Loucy (cell line): ENCODE results near the gene CAMTA1.

ENCODE experiments used
- H2AFZ ChIP-seq: fragments of 200-600 bp; sonication (generic); 2 replicates; pipeline ENCODE4 v1.6.0; 2016; ENCODE audit warnings: antibody characterized with exemption, mild to moderate bottlenecking, low read length, moderate library complexity
- H3F3A ChIP-seq: fragments of 200-600 bp; 2 replicates; pipeline ENCODE4 v1.6.0; 2016; ENCODE audit warnings: antibody characterized with exemption, low read depth, mild to moderate bottlenecking
- H3K27me3 ChIP-seq: fragments of 200-600 bp; sonication (generic); 2 replicates; pipeline ENCODE4 v1.6.1; 2014; ENCODE audit warnings: low read length, mild to moderate bottlenecking; ENCODE audit not compliant: insufficient read depth, poor library complexity, severe bottlenecking
- H3K36me3 ChIP-seq: fragments of 200-600 bp; sonication (generic); 2 replicates; pipeline ENCODE4 v1.6.1; 2016; ENCODE audit warnings: low read length; ENCODE audit not compliant: insufficient read depth
- H3K4me1 ChIP-seq: fragments of 200-600 bp; sonication (generic); 2 replicates; pipeline ENCODE4 v1.5.1; 2014; ENCODE audit warnings: low read length, mild to moderate bottlenecking; ENCODE audit not compliant: insufficient read depth, poor library complexity, severe bottlenecking
- H3K4me2 ChIP-seq: fragments of 200-600 bp; sonication (generic); 2 replicates; pipeline ENCODE4 v1.6.0; 2014; ENCODE audit warnings: antibody characterized with exemption, low read length, low read depth, mild to moderate bottlenecking; ENCODE audit not compliant: poor library complexity, severe bottlenecking
- H3K4me3 ChIP-seq: fragments of 200-600 bp; sonication (generic); 2 replicates; pipeline ENCODE4 v1.5.1; 2014; ENCODE audit warnings: low read length, mild to moderate bottlenecking, mixed read lengths; ENCODE audit not compliant: poor library complexity, severe bottlenecking
- H3K79me2 ChIP-seq: fragments of 200-600 bp; sonication (generic); 2 replicates; pipeline ENCODE4 v1.6.1; 2014; ENCODE audit warnings: low read length; ENCODE audit not compliant: insufficient read depth
- H3K9ac ChIP-seq: fragments of 200-600 bp; sonication (generic); 2 replicates; pipeline ENCODE4 v1.6.0; 2014; ENCODE audit warnings: mild to moderate bottlenecking, low read depth, low read length, moderate library complexity; ENCODE audit not compliant: poor library complexity, severe bottlenecking
- H3K9me2 ChIP-seq: fragments of 200-600 bp; sonication (generic); replicated peaks from 2 replicates; pipeline ENCODE4 v1.6.1; 2016; ENCODE audit warnings: low read depth, low read length, mixed read lengths
- H3K9me3 ChIP-seq: fragments of 200-600 bp; sonication (generic); 2 replicates; pipeline ENCODE4 v1.6.1; 2014; ENCODE audit warnings: mild to moderate bottlenecking, antibody characterized with exemption, low read length, low read depth; ENCODE audit not compliant: insufficient read depth
- H4K20me1 ChIP-seq: fragments of 200-600 bp; sonication (generic); 2 replicates; pipeline ENCODE4 v1.6.0; 2014; ENCODE audit warnings: antibody characterized with exemption, low read length, mild to moderate bottlenecking; ENCODE audit not compliant: insufficient read depth, poor library complexity, severe bottlenecking
- EZH2phosphoT487 ChIP-seq: fragments of 200-600 bp; IDR thresholded peaks from 2 replicates; pipeline ENCODE4 v1.6.1; 2018; ENCODE audit warnings: antibody characterized with exemption, mild to moderate bottlenecking, moderate library complexity, borderline replicate concordance
- TF ChIP-seq, protein P1 (sequence below): fragments of 200-600 bp; sonication (generic); conservative IDR thresholded peaks from 2 replicates; pipeline ENCODE4 v1.5.1; 2014; ENCODE audit warnings: mild to moderate bottlenecking, antibody characterized with exemption, low read length

CAMTA1 gene

GRCh38 chr1:7185721-7186120 lies 400.5 kb downstream of the CAMTA1 start:
- Histone ChIP-seq H3K4me3 (no peak overlapping the region), H3K9me3 (no peaks in the 10 kb centered on the region), H3K9me2 (no peaks in the 10 kb centered on the region), H3F3A (no peaks in the 10 kb centered on the region), H3K27me3 (no peaks in the 10 kb centered on the region), H3K79me2 (no peaks in the 10 kb centered on the region), H3K4me1 (no peaks in the 10 kb centered on the region), H2AFZ (no peak overlapping the region), H3K9ac (no peak overlapping the region), H3K36me3 (no peaks in the 10 kb centered on the region), H3K4me2 (no peak overlapping the region), H4K20me1 (no peaks in the 10 kb centered on the region)
- TF ChIP-seq, protein P1, sequence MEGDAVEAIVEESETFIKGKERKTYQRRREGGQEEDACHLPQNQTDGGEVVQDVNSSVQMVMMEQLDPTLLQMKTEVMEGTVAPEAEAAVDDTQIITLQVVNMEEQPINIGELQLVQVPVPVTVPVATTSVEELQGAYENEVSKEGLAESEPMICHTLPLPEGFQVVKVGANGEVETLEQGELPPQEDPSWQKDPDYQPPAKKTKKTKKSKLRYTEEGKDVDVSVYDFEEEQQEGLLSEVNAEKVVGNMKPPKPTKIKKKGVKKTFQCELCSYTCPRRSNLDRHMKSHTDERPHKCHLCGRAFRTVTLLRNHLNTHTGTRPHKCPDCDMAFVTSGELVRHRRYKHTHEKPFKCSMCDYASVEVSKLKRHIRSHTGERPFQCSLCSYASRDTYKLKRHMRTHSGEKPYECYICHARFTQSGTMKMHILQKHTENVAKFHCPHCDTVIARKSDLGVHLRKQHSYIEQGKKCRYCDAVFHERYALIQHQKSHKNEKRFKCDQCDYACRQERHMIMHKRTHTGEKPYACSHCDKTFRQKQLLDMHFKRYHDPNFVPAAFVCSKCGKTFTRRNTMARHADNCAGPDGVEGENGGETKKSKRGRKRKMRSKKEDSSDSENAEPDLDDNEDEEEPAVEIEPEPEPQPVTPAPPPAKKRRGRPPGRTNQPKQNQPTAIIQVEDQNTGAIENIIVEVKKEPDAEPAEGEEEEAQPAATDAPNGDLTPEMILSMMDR, result no peak
- TF ChIP-seq EZH2phosphoT487, result no peak

- no peaks in the 10 kb centered on the region for H3F3A ChIP-seq
- H3K36me3 ChIP-seq, result no peaks in the 10 kb centered on the region
- no peak overlapping the region for H3K9ac ChIP-seq
- H2AFZ ChIP-seq, result no peak overlapping the region
- H3K27me3 ChIP-seq, result no peaks in the 10 kb centered on the region
- no peaks in the 10 kb centered on the region for H3K4me1 ChIP-seq
- no peaks in the 10 kb centered on the region for H3K79me2 ChIP-seq
- no peak for TF ChIP-seq EZH2phosphoT487
- TF ChIP-seq, protein P1, result no peak
- no peaks in the 10 kb centered on the region for H3K9me3 ChIP-seq
- H3K9me2 ChIP-seq, result no peaks in the 10 kb centered on the region
- H4K20me1 ChIP-seq, result no peaks in the 10 kb centered on the region
- no peak overlapping the region for H3K4me2 ChIP-seq
- H3K4me3 ChIP-seq, result no peak overlapping the region
Observed at GRCh38 chr1:7186382-7187111, 401.3 kb downstream of the CAMTA1 start.

GRCh38 chr1:7187112-7187493 lies 401.8 kb downstream of the CAMTA1 start:
- no peaks in the 10 kb centered on the region for H3K9me2 ChIP-seq
- no peak overlapping the region for H2AFZ ChIP-seq
- H3K36me3 ChIP-seq, result no peaks in the 10 kb centered on the region
- no peaks in the 10 kb centered on the region for H3K4me1 ChIP-seq
- no peak for TF ChIP-seq EZH2phosphoT487
- TF ChIP-seq, protein P1, result no peak
- no peaks in the 10 kb centered on the region for H3K9me3 ChIP-seq
- no peak overlapping the region for H3K4me3 ChIP-seq
- H3K79me2 ChIP-seq, result no peaks in the 10 kb centered on the region
- H3K27me3 ChIP-seq, result no peaks in the 10 kb centered on the region
- H4K20me1 ChIP-seq, result no peaks in the 10 kb centered on the region
- no peak overlapping the region for H3K9ac ChIP-seq
- no peaks in the 10 kb centered on the region for H3F3A ChIP-seq
- H3K4me2 ChIP-seq, result no peak overlapping the region
